Hair follicular keratinocyte (primary cell): ENCODE results near the gene PCDHGB6. TPM values are rescaled to one million over a fixed set of nuclear protein-coding genes. Genes with fewer than 3 reads are reported as not detected.

Experiments used
- total RNA-seq: library from RNA; depleted of rRNA; stranded (reverse); fragments of >200 nt; gene quantifications from 2 replicates; pipeline ENCODE4 v1.2.3, GENCODE V29; 2015

Gene PCDHGB6
- total RNA-seq, 1 donor from 2014 or later, result 0.61 TPM

Other genes starting within 250 kb of the PCDHGB6 start
- not detected in 2 replicates for gene PCDHB7, start 235.4 kb upstream of the PCDHGB6 start, total RNA-seq
- not detected in 2 replicates for gene PCDHB8, start 230.2 kb upstream of the PCDHGB6 start, total RNA-seq
- gene PCDHB16, start 225.6 kb upstream of the PCDHGB6 start, total RNA-seq, result 0.16 TPM in 1 of 2 replicates, not detected in the other
- gene PCDHB9, start 220.9 kb upstream of the PCDHGB6 start, total RNA-seq, result 0.08 TPM in 1 of 2 replicates, not detected in the other
- gene PCDHB10, start 215.7 kb upstream of the PCDHGB6 start, total RNA-seq, result under 0.01 and 0.04 TPM in 2 replicates
- not detected in 2 replicates for gene PCDHB11, start 208.4 kb upstream of the PCDHGB6 start, total RNA-seq
- not detected in 2 replicates for gene PCDHB12, start 199.3 kb upstream of the PCDHGB6 start, total RNA-seq
- gene PCDHB13, start 194.1 kb upstream of the PCDHGB6 start, total RNA-seq, result not detected in 2 replicates
- gene PCDHB14, start 184.7 kb upstream of the PCDHGB6 start, total RNA-seq, result 0.04 TPM in 1 of 2 replicates, not detected in the other
- gene PCDHB15, start 162.6 kb upstream of the PCDHGB6 start, total RNA-seq, result 0.04 and 0.08 TPM in 2 replicates
- gene SLC25A2, start 104.0 kb upstream of the PCDHGB6 start, total RNA-seq, result not detected in 2 replicates
- gene TAF7, start 87.2 kb upstream of the PCDHGB6 start, total RNA-seq, result 28.9 and 35.5 TPM in 2 replicates
- gene PCDHGA1, start 77.5 kb upstream of the PCDHGB6 start, total RNA-seq, result not detected in 2 replicates
- 0.04 and 0.55 TPM in 2 replicates for gene PCDHGA2, start 69.3 kb upstream of the PCDHGB6 start, total RNA-seq
- 0.04 and 0.08 TPM in 2 replicates for gene PCDHGA3, start 64.2 kb upstream of the PCDHGB6 start, total RNA-seq
- gene PCDHGB1, start 57.9 kb upstream of the PCDHGB6 start, total RNA-seq, result 0.23 and 0.38 TPM in 2 replicates
- 0.08 and 0.15 TPM in 2 replicates for gene PCDHGA4, start 53.0 kb upstream of the PCDHGB6 start, total RNA-seq
- 0.08 and 0.23 TPM in 2 replicates for gene PCDHGB2, start 48.0 kb upstream of the PCDHGB6 start, total RNA-seq
- gene PCDHGA5, start 43.9 kb upstream of the PCDHGB6 start, total RNA-seq, result under 0.01 TPM in 1 of 2 replicates, not detected in the other
- gene PCDHGB3, start 37.8 kb upstream of the PCDHGB6 start, total RNA-seq, result 0.31 and 0.46 TPM in 2 replicates
- gene PCDHGA6, start 34.1 kb upstream of the PCDHGB6 start, total RNA-seq, result 0.15 and 0.16 TPM in 2 replicates
- gene PCDHGA7, start 25.3 kb upstream of the PCDHGB6 start, total RNA-seq, result 0.11 and 0.86 TPM in 2 replicates
- 1.5 and 3.7 TPM in 2 replicates for gene PCDHGB4, start 20.3 kb upstream of the PCDHGB6 start, total RNA-seq
- gene PCDHGA8, start 15.4 kb upstream of the PCDHGB6 start, total RNA-seq, result 0.08 and 0.39 TPM in 2 replicates
- gene PCDHGB5, start 10.1 kb upstream of the PCDHGB6 start, total RNA-seq, result 3.3 and 5.9 TPM in 2 replicates
- 0.53 and 0.70 TPM in 2 replicates for gene PCDHGA9, start 5.2 kb upstream of the PCDHGB6 start, total RNA-seq
- 1.3 and 1.6 TPM in 2 replicates for gene PCDHGA10, start 5.0 kb downstream of the PCDHGB6 start, total RNA-seq
- 1.3 and 2.3 TPM in 2 replicates for gene PCDHGB7, start 9.7 kb downstream of the PCDHGB6 start, total RNA-seq
- 0.84 and 0.94 TPM in 2 replicates for gene PCDHGA11, start 13.0 kb downstream of the PCDHGB6 start, total RNA-seq
- gene PCDHGA12, start 22.5 kb downstream of the PCDHGB6 start, total RNA-seq, result 1.6 and 4.0 TPM in 2 replicates
- 21.8 and 60.9 TPM in 2 replicates for gene PCDHGC3, start 67.9 kb downstream of the PCDHGB6 start, total RNA-seq
- gene PCDHGC4, start 77.0 kb downstream of the PCDHGB6 start, total RNA-seq, result 0.19 and 0.31 TPM in 2 replicates
- 1.2 and 5.0 TPM in 2 replicates for gene PCDHGC5, start 81.1 kb downstream of the PCDHGB6 start, total RNA-seq
- 99.0 and 100 TPM in 2 replicates for gene DIAPH1, start 211.0 kb downstream of the PCDHGB6 start, total RNA-seq
- gene HDAC3, start 228.8 kb downstream of the PCDHGB6 start, total RNA-seq, result 51.6 and 61.5 TPM in 2 replicates
- 5.6 and 15.1 TPM in 2 replicates for gene RELL2, start 229.0 kb downstream of the PCDHGB6 start, total RNA-seq
- gene FCHSD1, start 243.4 kb downstream of the PCDHGB6 start, total RNA-seq, result 9.1 and 20.4 TPM in 2 replicates